Mucosa of descending colon (tissue), 3 donors: Measurements from ENCODE around the gene NR5A1. TPM values are rescaled to one million over a fixed set of nuclear protein-coding genes. Genes with fewer than 3 reads are reported as not detected.
A peak's percentile ranks its signal among the peaks of the same experiment; 100 is the strongest.

ENCODE experiments used
- ATAC-seq: fragments of 200-7000 bp; cut with Tn5 transposase; one replicate; pipeline ENCODE4 v1.9.1; 2020; ENCODE audit warnings: mild to moderate bottlenecking, moderate library complexity
- DNase-seq, 3 donors: peaks; one replicate each; pipeline ENCODE4 v3.0.0-alpha.2; 2020
- H3K36me3 ChIP-seq: fragments of 200-600 bp; one replicate; pipeline ENCODE4 v1.8.0; 2021; ENCODE audit warnings: low read depth, mild to moderate bottlenecking
- H3K4me1 ChIP-seq: fragments of 200-600 bp; one replicate; pipeline ENCODE4 v1.8.0; 2021; ENCODE audit warnings: low read depth, mild to moderate bottlenecking
- H3K4me3 ChIP-seq: fragments of 200-600 bp; one replicate; pipeline ENCODE4 v1.8.0; 2021; ENCODE audit warnings: mild to moderate bottlenecking
- H3K9me3 ChIP-seq: fragments of 200-600 bp; one replicate; pipeline ENCODE4 v1.8.0; 2021; ENCODE audit warnings: mild to moderate bottlenecking
- intact Hi-C, 2 donors: fragments of 100-400 bp; cut with DNase I in 1 of 2; cut with micrococcal nuclease in 1 of 2; formaldehyde crosslinking; loops; one replicate each; pipeline versions ENCODE4 v1.11.0 to v1.11.1; 2022; cut with DNase I, micrococcal nuclease
- total RNA-seq, 3 donors: library from RNA; stranded (reverse); fragmentation: NEBNext Ultra II Directional in 2 of 3; extraction: Animal tissue kit (Norgen Biotek cat#: 25700) in 2 of 3; gene quantifications; one replicate each; pipeline versions ENCODE4 v1.2.1 to v1.2.4, GENCODE V29; 2021 to 2023
- TF ChIP-seq, protein P1 (sequence below): fragments of 200-600 bp; IDR thresholded peaks from one replicate; pipeline ENCODE4 v1.8.0; 2022; ENCODE audit warnings: antibody characterized with exemption, mild to moderate bottlenecking
- donor health status: DM: no; HTN: no; CAD: no; lungs with moderate emphysema.
- donor health status: DM: no; HTN: no; CAD: no.
- donor health status: DM: no; HTN: yes; CAD: no.

NR5A1 gene
- total RNA-seq, 3 donors from 2014 or later, result 0.12 TPM; not detected in 2

DNA sequence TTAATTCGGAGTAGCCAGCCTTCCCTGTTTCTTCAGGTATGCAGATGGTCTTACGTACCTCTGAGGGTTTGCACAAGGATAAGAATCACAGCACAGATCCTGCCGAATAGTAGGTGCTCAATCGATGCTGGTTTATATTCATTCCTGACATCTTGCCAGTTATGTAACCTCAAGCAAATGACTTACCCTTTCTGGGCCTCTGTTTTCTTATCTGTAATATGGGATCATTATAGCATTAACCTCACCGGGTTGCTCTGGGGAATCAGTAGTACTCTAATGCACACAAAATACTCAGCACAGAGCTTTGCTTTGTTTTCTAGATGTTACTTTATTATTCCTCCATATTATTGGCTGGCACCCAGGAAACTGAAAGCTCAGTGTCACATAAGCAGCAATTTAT, 7.7 kb upstream of the NR5A1 start:
- H3K4me3 ChIP-seq, result no peak overlapping the region
- H3K4me1 ChIP-seq, result no peaks in the 10 kb centered on the region
- H3K9me3 ChIP-seq, result no peaks in the 10 kb centered on the region
- DNase-seq (no peak), ATAC-seq (no peak)
- intact Hi-C loops, result no loop called here
- TF ChIP-seq, protein P1, sequence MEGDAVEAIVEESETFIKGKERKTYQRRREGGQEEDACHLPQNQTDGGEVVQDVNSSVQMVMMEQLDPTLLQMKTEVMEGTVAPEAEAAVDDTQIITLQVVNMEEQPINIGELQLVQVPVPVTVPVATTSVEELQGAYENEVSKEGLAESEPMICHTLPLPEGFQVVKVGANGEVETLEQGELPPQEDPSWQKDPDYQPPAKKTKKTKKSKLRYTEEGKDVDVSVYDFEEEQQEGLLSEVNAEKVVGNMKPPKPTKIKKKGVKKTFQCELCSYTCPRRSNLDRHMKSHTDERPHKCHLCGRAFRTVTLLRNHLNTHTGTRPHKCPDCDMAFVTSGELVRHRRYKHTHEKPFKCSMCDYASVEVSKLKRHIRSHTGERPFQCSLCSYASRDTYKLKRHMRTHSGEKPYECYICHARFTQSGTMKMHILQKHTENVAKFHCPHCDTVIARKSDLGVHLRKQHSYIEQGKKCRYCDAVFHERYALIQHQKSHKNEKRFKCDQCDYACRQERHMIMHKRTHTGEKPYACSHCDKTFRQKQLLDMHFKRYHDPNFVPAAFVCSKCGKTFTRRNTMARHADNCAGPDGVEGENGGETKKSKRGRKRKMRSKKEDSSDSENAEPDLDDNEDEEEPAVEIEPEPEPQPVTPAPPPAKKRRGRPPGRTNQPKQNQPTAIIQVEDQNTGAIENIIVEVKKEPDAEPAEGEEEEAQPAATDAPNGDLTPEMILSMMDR, result no peak
- H3K36me3 ChIP-seq, result no peaks in the 10 kb centered on the region

DNA sequence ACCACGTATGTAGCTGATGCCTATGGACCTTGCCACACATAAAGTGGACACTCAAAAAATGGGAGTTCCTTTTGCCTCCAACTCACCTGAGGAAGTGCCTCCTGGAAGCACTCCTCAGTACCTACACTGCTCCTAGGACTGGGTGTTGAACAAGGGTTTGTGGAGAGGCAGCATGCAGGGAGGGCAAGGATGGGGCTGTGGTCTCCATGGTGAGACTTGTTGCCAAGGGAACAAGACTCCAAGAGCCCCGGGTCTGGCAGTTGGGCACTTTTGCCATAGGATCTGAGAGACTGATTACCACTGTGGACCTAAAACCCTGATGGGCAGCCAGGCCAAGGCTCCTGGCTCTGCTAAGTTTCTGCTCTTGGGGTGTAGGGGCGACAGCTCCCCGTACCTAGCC, 6.9 kb upstream of the NR5A1 start:
- intact Hi-C loops, result no loop called here
- TF ChIP-seq, protein P1, result no peak
- H3K4me1 ChIP-seq, result no peaks in the 10 kb centered on the region
- DNase-seq, result no peak
- H3K4me3 ChIP-seq, result no peak overlapping the region
- ATAC-seq, result no peak
- H3K36me3 ChIP-seq, result no peaks in the 10 kb centered on the region
- H3K9me3 ChIP-seq, result no peaks in the 10 kb centered on the region

DNA sequence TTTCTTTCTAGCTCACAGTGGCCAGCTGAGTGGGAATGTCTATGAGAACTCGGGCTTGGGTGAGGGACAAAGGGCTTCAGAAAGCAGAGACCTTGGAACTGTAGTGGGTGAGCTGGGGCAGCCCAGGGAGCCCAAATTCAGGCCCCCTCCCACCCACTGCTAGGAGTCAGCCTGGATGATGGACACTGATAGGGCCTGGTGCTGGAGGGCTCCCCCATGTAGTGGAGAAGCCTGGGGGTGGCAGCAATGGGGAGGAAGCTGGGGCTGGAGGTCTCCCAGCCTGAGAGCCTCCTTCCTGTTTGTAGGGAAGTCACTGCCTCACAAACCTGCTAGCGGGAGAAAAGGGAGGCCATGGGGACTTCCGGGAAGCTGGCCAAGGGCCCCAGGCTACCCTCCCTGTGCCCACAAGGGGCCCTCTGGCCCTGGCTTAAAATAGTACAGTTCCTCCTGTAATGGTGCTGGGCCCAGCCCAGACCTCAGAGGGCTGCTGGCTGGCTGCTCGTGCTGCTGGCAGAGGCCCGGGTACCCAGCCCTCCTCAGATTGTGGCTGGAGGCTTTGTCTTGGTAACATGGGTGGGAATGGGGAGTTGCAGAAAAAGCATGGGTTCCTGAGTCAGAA, 6.3 kb upstream of the NR5A1 start:
- intact Hi-C loops, result no loop called here
- peak; percentile 14 for ATAC-seq
- TF ChIP-seq, protein P1, result no peak

DNA sequence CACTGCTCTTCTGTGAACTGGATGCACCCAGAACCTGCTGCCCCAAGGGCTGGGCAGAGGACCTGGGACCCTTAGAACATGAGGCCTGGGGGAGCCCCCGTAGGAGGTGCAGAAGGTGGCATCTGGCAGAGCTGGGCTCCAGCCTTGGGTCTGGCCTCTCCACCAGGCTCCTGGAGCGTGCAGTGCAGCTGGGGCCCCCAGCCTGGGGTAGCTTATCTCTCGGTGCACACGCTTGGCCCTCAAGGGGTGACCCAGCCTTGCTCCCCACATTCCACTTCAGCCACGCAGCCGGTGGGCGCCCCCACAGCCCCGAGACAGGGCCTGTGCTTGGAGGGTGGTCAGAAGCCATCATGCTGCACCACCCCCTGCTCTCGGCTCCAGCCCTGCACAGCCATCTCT, 5.6 kb upstream of the NR5A1 start:
- intact Hi-C loops, result no loop called here
- Histone ChIP-seq H3K9me3 (no peaks in the 10 kb centered on the region), H3K4me3 (no peak overlapping the region), H3K36me3 (no peaks in the 10 kb centered on the region), H3K4me1 (no peaks in the 10 kb centered on the region)
- TF ChIP-seq, protein P1, result no peak
- ATAC-seq (peak; percentile 6), DNase-seq (no peak)

More for the DNA sequence above, 6.3 kb upstream of the NR5A1 start:
- H3K4me1 ChIP-seq, result no peaks in the 10 kb centered on the region
- no peaks in the 10 kb centered on the region for H3K9me3 ChIP-seq
- no peak for DNase-seq
- no peak overlapping the region for H3K4me3 ChIP-seq
- H3K36me3 ChIP-seq, result no peaks in the 10 kb centered on the region

DNA sequence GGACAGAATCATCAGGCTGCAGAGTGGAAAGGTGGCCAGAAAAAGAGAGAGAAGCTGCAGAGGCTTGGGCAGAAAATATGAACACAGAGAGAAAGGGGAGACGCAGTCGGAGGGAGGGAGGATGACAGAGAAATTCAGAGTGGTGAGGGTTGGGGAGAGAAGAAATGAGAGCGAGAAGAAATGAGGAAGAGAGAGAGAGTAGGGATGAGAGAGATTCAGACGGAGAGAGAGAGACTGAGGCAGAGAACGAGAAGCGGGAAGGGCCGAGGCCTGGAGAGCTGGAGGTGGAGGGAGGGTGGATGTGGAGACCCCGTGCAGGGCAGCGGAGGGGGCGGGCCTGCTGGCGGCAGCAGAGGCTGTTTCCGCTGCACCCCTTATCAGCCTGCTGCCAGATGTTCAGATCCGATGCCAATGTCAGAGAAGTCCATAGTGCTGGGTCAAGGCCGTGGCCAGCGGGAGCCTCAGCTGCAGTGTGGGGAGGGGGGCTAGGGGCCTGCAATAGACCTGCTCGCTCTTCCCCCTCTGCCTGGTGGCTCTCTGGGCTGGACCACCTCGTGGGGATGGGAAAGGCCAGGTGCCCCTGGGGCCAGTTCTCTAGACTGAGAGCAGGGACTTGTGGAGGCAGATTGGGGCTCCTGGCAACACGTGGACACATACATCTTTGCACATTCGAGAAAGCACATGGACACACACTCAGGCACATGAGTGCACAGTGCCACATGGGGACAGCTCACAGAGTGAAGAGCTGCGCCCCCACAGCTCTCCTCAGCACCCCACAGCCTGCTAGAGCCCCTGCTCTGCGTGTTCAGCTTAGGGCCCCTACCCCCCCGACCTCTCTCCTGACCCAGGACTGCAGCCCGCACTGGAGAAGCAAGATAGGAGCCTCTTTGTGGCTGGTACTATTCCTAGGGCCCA, 4.9 kb upstream of the NR5A1 start:
- DNase-seq (no peak), ATAC-seq (peak; percentile 31)
- Histone ChIP-seq H3K4me1 (no peaks in the 10 kb centered on the region), H3K9me3 (no peaks in the 10 kb centered on the region), H3K4me3 (no peak overlapping the region), H3K36me3 (no peaks in the 10 kb centered on the region)
- TF ChIP-seq, protein P1, result no peak
- intact Hi-C loops, result no loop called here
